Calu3 (cell line): Measurements from ENCODE around the gene DDX20. TPM values are rescaled to one million over a fixed set of nuclear protein-coding genes. Genes with fewer than 3 reads are reported as not detected.
A peak's percentile ranks its signal among the peaks of the same experiment; 100 is the strongest.

Source experiments
- Bru-seq: library from RNA; stranded (reverse); fragments of 400-500 nt; gene quantifications from one replicate; lab custom pipeline; 2021; lab: Mats Ljungman, UMichigan
- BruChase-seq, 2 experiments: library from RNA; stranded (reverse); fragments of 400-500 nt; gene quantifications; one replicate each; lab custom pipeline; 2021; lab: Mats Ljungman, UMichigan
- BruUV-seq: library from RNA; stranded (reverse); fragments of 400-500 nt; replicated peaks from 2 replicates; lab custom pipeline; 2021; lab: Mats Ljungman, UMichigan
- CTCF ChIA-PET: fragments of 300-600 bp; sonication (Branson Sonifier 250); formaldehyde crosslinking; loops from one replicate; lab custom pipeline; 2022; ENCODE audit warnings: antibody characterized with exemption; lab: Charles Lee
- DNase-seq: peaks from one replicate; pipeline ENCODE4 v3.0.0; 2022
- H3K27ac Mint-ChIP-seq: one replicate; pipeline ENCODE4 v1.8.0; 2022; ENCODE audit warnings: mixed read lengths; ENCODE audit not compliant: unreplicated experiment
- H3K27me3 Mint-ChIP-seq: one replicate; pipeline ENCODE4 v1.8.0; 2022; ENCODE audit warnings: mixed read lengths; ENCODE audit not compliant: unreplicated experiment
- H3K36me3 Mint-ChIP-seq: one replicate; pipeline ENCODE4 v1.8.0; 2022; ENCODE audit warnings: mild to moderate bottlenecking, moderate library complexity, mixed read lengths; ENCODE audit not compliant: insufficient read depth, unreplicated experiment
- H3K4me1 Mint-ChIP-seq: one replicate; pipeline ENCODE4 v1.8.0; 2022; ENCODE audit warnings: mild to moderate bottlenecking, low read depth, mixed read lengths; ENCODE audit not compliant: unreplicated experiment
- H3K4me3 Mint-ChIP-seq: one replicate; pipeline ENCODE4 v1.8.0; 2022; ENCODE audit warnings: mild to moderate bottlenecking, low read depth, moderate library complexity, mixed read lengths; ENCODE audit not compliant: unreplicated experiment
- H3K9me3 Mint-ChIP-seq: one replicate; pipeline ENCODE4 v1.8.0; 2022; ENCODE audit warnings: low read depth, mixed read lengths; ENCODE audit not compliant: unreplicated experiment
- intact Hi-C: fragments of 100-400 bp; cut with micrococcal nuclease; formaldehyde crosslinking; loops from one replicate; pipeline ENCODE4 v1.10.0; 2022; ENCODE audit not compliant: unreplicated experiment
- long read RNA-seq: library from polyadenylated mRNA; stranded (forward); transcript quantifications from one replicate; pipeline ENCODE4 v2.0.0, GENCODE V29; 2022
- total RNA-seq: library from RNA; stranded (reverse); gene quantifications from 2 replicates; pipeline ENCODE4 v1.2.3, GENCODE V29; 2022
- TF ChIP-seq, protein P1 (sequence below): fragments of 200-600 bp; IDR thresholded peaks from one replicate; pipeline ENCODE4 v1.8.0; 2022; ENCODE audit warnings: antibody characterized with exemption; ENCODE audit not compliant: unreplicated experiment

Gene DDX20
- total RNA-seq (8.9 and 9.9 TPM in 2 replicates), Bru-seq, nascent RNA (percentile 74 among the genes with signal in this experiment), BruChase-seq, experiment 1, labeled RNA remaining after a 6-hour chase (percentile 65 among the genes with signal in this experiment), BruChase-seq, experiment 2, labeled RNA remaining after a 2-hour chase (percentile 82 among the genes with signal in this experiment)
- long read RNA-seq, full-length matches to known transcripts = 9 of 14 reads
- long read RNA-seq, partial matches to known transcripts = 1 of 14 reads
- long read RNA-seq, other reads (novel, unspliced or antisense) = 4 of 14 reads

DNA sequence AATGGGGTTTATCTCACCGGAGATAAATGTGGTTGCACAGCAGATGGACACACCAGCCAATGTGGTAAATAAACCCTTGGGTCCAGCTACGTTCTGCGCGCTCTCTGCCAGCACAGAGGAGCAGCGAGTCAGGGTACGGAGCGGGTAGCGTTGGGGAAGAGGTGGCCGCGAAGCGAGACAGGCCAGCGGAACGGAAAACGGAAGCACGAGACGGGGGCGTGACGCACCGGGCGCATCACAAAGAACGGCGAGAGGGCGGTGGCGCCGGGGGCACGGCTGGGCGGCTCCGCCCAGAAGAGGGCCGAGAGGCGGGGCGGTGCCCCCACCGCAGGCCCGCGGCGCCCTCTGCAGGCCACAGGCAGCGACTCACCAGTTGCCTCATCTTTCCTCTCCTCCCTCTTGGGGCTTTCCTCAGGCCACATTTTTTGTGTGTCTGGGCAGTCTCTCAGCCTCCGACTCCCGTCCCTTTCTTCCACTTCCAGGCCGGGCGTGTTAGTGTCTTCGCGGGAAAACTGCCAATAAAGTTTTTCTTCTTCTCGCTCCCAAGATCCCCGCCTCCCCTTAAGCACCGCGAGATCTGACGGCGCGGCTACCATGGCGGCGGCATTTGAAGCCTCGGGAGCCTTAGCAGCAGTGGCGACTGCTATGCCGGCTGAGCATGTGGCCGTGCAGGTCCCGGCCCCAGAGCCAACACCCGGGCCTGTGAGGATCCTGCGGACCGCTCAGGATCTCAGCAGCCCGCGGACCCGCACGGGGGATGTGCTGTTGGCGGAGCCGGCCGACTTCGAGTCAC is at the start of gene DDX20:
Gene DDX20 (plus strand): TSS at position 571 of the 793 bp plus-strand sequence. CDS start 24 bp downstream, at position 595.
- H3K36me3 Mint-ChIP-seq = peaks cover 28% of the 10 kb centered on the region
- peaks cover 21% of the 10 kb centered on the region for H3K27me3 Mint-ChIP-seq
- no TSS peak for BruUV-seq
- no peaks in the 10 kb centered on the region for H3K9me3 Mint-ChIP-seq
- intact Hi-C loops = no loop called here
- CTCF ChIA-PET = interaction anchor here (0.6 to 1.3 kb wide), 2 partner anchors 254 to 273 kb away, joined by 4 read pairs; no protein-coding TSS in a partner anchor
- peak within 1 kb of the TSS; percentile 87 for H3K27ac Mint-ChIP-seq
- TF ChIP-seq, protein P1, sequence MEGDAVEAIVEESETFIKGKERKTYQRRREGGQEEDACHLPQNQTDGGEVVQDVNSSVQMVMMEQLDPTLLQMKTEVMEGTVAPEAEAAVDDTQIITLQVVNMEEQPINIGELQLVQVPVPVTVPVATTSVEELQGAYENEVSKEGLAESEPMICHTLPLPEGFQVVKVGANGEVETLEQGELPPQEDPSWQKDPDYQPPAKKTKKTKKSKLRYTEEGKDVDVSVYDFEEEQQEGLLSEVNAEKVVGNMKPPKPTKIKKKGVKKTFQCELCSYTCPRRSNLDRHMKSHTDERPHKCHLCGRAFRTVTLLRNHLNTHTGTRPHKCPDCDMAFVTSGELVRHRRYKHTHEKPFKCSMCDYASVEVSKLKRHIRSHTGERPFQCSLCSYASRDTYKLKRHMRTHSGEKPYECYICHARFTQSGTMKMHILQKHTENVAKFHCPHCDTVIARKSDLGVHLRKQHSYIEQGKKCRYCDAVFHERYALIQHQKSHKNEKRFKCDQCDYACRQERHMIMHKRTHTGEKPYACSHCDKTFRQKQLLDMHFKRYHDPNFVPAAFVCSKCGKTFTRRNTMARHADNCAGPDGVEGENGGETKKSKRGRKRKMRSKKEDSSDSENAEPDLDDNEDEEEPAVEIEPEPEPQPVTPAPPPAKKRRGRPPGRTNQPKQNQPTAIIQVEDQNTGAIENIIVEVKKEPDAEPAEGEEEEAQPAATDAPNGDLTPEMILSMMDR = peak; percentile 68
- H3K4me3 Mint-ChIP-seq = peak within 1 kb of the TSS; percentile 81
- DNase-seq = peak; percentile 84
- H3K4me1 Mint-ChIP-seq = peaks cover 17% of the 10 kb centered on the region

- BruUV-seq = no TSS peak
- no peaks in the 10 kb centered on the region for H3K27me3 Mint-ChIP-seq
- H3K4me1 Mint-ChIP-seq = no peaks in the 10 kb centered on the region
- no peaks in the 10 kb centered on the region for H3K36me3 Mint-ChIP-seq
- no peak overlapping the region for H3K4me3 Mint-ChIP-seq
- H3K9me3 Mint-ChIP-seq = no peaks in the 10 kb centered on the region
- CTCF ChIA-PET = no interaction called here
- intact Hi-C loops = no loop called here
- DNase-seq = no peak
- no peak overlapping the region for H3K27ac Mint-ChIP-seq
- TF ChIP-seq, protein P1 = no peak
Measured at GRCh38 chr1:111706921-111707320, 48.8 kb upstream of the DDX20 start.

DNA sequence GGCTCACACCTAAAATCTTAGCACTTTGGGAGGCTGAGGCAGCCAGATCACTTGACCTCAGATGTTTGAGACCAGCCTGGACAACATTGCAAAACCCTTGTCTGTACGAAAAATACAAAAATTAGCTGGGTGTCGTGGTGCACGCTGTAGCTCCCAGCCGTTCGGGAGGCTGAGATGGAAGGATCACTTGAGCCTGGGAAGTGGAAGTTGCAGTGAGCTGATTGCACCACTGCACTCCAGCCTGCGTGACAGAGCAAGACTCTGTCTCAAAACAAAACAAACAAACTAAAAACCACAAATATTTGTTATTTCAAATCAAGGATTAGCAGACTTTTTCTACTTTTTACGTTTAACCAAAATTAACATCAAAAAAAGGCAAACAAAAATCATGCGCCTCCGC is 47.8 kb upstream of the DDX20 start:
- no peaks in the 10 kb centered on the region for H3K36me3 Mint-ChIP-seq
- CTCF ChIA-PET = no interaction called here
- H3K27me3 Mint-ChIP-seq = no peaks in the 10 kb centered on the region
- TF ChIP-seq, protein P1 = no peak
- H3K9me3 Mint-ChIP-seq = no peaks in the 10 kb centered on the region
- H3K4me3 Mint-ChIP-seq = no peak overlapping the region
- no peak overlapping the region for H3K27ac Mint-ChIP-seq
- no TSS peak for BruUV-seq
- H3K4me1 Mint-ChIP-seq = no peaks in the 10 kb centered on the region
- intact Hi-C loops = no loop called here
- no peak for DNase-seq

GRCh38 chr1:111709986-111710385 is 45.7 kb upstream of the DDX20 start:
- Mint-ChIP-seq H3K36me3 (no peaks in the 10 kb centered on the region), H3K4me3 (no peak overlapping the region), H3K4me1 (no peaks in the 10 kb centered on the region), H3K27me3 (no peaks in the 10 kb centered on the region), H3K9me3 (no peaks in the 10 kb centered on the region), H3K27ac (no peak overlapping the region)
- intact Hi-C loops = loop anchor here (5.0 kb wide), 1 partner anchor 37 kb away; no protein-coding TSS in a partner anchor
- BruUV-seq = no TSS peak
- TF ChIP-seq, protein P1 = no peak
- no peak for DNase-seq
- CTCF ChIA-PET = interaction anchor here (0.6 kb wide), 1 partner anchor 22 kb away, joined by 3 read pairs; no protein-coding TSS in a partner anchor
